PC-9 (cell line): Measurements from ENCODE around the gene NUDT15. TPM values are rescaled to one million over a fixed set of nuclear protein-coding genes. Genes with fewer than 3 reads are reported as not detected.

ENCODE experiments used
- BruUV-seq: library from RNA; stranded (reverse); fragments of 400-500 nt; replicated peaks from 2 replicates; lab custom pipeline; 2021; lab: Mats Ljungman, UMichigan
- CTCF ChIA-PET: fragments of 300-600 bp; sonication (Branson Sonifier 250); formaldehyde crosslinking; loops from one replicate; lab custom pipeline; 2022; ENCODE audit warnings: antibody characterized with exemption; lab: Charles Lee
- POLR2A ChIA-PET: fragments of 300-600 bp; sonication (Branson Sonifier 250); formaldehyde crosslinking; loops from one replicate; lab custom pipeline; 2022; ENCODE audit warnings: antibody characterized with exemption; ENCODE audit not compliant: unreplicated experiment; lab: Charles Lee
- DNase-seq, 2 experiments: peaks; one replicate each; pipeline versions ENCODE4 v3.0.0 to v3.0.0-alpha.2; 2015 to 2022; ENCODE audit warnings: mixed read lengths in 1 of 2
- H2AFZ ChIP-seq: fragments of 200-600 bp; sonication (generic); 2 replicates; pipeline ENCODE4 v1.8.1; 2017; ENCODE audit warnings: antibody characterized with exemption
- H3F3A ChIP-seq: fragments of 200-600 bp; sonication (generic); 2 replicates; pipeline ENCODE4 v1.8.1; 2017; ENCODE audit warnings: antibody characterized with exemption, mild to moderate bottlenecking, low read depth; ENCODE audit not compliant: insufficient read depth
- H3K27ac ChIP-seq: fragments of 200-600 bp; sonication (generic); 2 replicates; pipeline ENCODE4 v1.6.1; 2016; ENCODE audit warnings: mixed run types
- H3K27me3 ChIP-seq: fragments of 200-600 bp; sonication (generic); 2 replicates; pipeline ENCODE4 v1.6.1; 2016; ENCODE audit warnings: low read depth, mixed run types; ENCODE audit not compliant: insufficient read depth
- H3K36me3 ChIP-seq: fragments of 200-600 bp; sonication (generic); 2 replicates; pipeline ENCODE4 v1.6.1; 2016; ENCODE audit warnings: low read depth, mixed run types
- H3K4me1 ChIP-seq: fragments of 200-600 bp; sonication (generic); replicated peaks from 2 replicates; pipeline ENCODE4 v1.6.1; 2016; ENCODE audit warnings: mixed run types; ENCODE audit not compliant: insufficient read depth
- H3K4me2 ChIP-seq: fragments of 200-600 bp; sonication (generic); 2 replicates; pipeline ENCODE4 v1.6.1; 2017; ENCODE audit warnings: mixed run types
- H3K4me3 ChIP-seq: fragments of 200-600 bp; sonication (generic); 2 replicates; pipeline ENCODE4 v1.6.1; 2016; ENCODE audit warnings: mixed run types
- H3K79me2 ChIP-seq: fragments of 200-600 bp; sonication (generic); 2 replicates; pipeline ENCODE4 v1.6.1; 2017; ENCODE audit warnings: low read depth, mixed run types
- H3K9me2 ChIP-seq: fragments of 200-600 bp; sonication (generic); 2 replicates; pipeline ENCODE4 v1.8.1; 2017; ENCODE audit warnings: mild to moderate bottlenecking; ENCODE audit not compliant: insufficient read depth
- H3K9me3 ChIP-seq: fragments of 200-600 bp; sonication (generic); 2 replicates; pipeline ENCODE4 v1.8.1; 2016; ENCODE audit warnings: low read depth; ENCODE audit not compliant: insufficient read depth
- H4K20me1 ChIP-seq: fragments of 200-600 bp; sonication (generic); 2 replicates; pipeline ENCODE4 v1.8.1; 2017; ENCODE audit not compliant: insufficient read depth
- EZH2 ChIP-seq: fragments of 200-600 bp; sonication (generic); IDR thresholded peaks from 2 replicates; pipeline ENCODE4 v1.8.0; 2017; ENCODE audit warnings: antibody characterized with exemption, low read depth
- intact Hi-C: fragments of 100-400 bp; cut with micrococcal nuclease; formaldehyde crosslinking; loops from one replicate; pipeline ENCODE4 v1.10.0; 2022; ENCODE audit not compliant: unreplicated experiment
- total RNA-seq: library from RNA; stranded (reverse); gene quantifications from 2 replicates; pipeline ENCODE4 v1.2.3, GENCODE V29; 2021
- TF ChIP-seq, protein P1 (sequence below): fragments of 200-600 bp; sonication (generic); conservative IDR thresholded peaks from 2 replicates; pipeline ENCODE4 v1.6.1; 2017; ENCODE audit warnings: mixed run types, antibody characterized with exemption, mild to moderate bottlenecking, moderate library complexity

NUDT15 gene
- total RNA-seq, 1 experiment from 2014 or later, result 16.1 TPM

DNA sequence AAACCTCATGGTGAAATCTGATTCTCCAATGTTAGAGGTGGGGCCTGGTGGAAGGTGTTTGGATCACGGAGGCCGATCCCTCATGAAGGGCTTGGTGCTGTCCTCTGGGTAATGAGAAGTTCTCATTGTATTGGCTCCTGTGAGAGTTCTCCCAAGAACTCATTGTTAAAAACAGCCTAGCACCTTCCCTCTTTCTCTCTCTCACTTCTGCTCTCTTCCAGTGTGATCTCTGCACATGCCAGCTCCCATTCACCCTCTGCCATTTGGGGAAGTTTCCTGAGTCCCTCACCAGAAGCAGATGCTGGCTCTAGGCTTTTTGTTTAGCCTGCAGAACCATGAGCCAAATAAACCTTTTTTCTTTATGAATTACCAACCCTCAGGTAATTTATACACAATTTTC, 33.3 kb upstream of the NUDT15 start:
- TF ChIP-seq, protein P1, sequence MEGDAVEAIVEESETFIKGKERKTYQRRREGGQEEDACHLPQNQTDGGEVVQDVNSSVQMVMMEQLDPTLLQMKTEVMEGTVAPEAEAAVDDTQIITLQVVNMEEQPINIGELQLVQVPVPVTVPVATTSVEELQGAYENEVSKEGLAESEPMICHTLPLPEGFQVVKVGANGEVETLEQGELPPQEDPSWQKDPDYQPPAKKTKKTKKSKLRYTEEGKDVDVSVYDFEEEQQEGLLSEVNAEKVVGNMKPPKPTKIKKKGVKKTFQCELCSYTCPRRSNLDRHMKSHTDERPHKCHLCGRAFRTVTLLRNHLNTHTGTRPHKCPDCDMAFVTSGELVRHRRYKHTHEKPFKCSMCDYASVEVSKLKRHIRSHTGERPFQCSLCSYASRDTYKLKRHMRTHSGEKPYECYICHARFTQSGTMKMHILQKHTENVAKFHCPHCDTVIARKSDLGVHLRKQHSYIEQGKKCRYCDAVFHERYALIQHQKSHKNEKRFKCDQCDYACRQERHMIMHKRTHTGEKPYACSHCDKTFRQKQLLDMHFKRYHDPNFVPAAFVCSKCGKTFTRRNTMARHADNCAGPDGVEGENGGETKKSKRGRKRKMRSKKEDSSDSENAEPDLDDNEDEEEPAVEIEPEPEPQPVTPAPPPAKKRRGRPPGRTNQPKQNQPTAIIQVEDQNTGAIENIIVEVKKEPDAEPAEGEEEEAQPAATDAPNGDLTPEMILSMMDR, result no peak
- no peak for TF ChIP-seq EZH2
- Histone ChIP-seq H2AFZ (no peak overlapping the region), H3K9me2 (no peaks in the 10 kb centered on the region), H3K27me3 (no peaks in the 10 kb centered on the region), H3K4me3 (no peak overlapping the region), H4K20me1 (no peaks in the 10 kb centered on the region), H3K79me2 (peaks cover 19% of the 10 kb centered on the region), H3K36me3 (no peaks in the 10 kb centered on the region), H3K27ac (no peak overlapping the region), H3K4me1 (peaks cover 48% of the 10 kb centered on the region), H3F3A (peaks cover 28% of the 10 kb centered on the region), H3K9me3 (no peaks in the 10 kb centered on the region), H3K4me2 (no peak overlapping the region)
- CTCF ChIA-PET, result no interaction called here
- intact Hi-C loops, result no loop called here
- POLR2A ChIA-PET, result no interaction called here
- no TSS peak for BruUV-seq
- DNase-seq, result no peak

DNA sequence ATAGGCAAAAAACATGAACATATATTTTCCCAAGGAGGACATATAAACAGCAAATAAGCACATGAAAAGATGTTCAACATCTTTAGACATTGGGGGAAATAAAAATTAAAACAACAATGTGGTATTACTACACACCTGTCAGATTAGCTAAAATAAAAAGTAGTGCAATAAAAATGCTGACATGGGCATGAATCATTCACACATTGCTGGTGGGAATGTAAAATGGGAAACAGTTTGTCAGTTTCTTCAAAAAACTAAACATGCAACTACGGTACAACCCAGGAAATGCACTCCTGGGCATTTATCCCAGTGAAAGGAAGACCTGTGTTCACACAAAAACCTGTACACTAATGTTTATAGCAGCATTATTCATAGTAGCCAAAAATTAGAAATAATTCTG, 31.1 kb upstream of the NUDT15 start:
- H2AFZ ChIP-seq, result no peak overlapping the region
- H4K20me1 ChIP-seq, result no peaks in the 10 kb centered on the region
- no peaks in the 10 kb centered on the region for H3K9me3 ChIP-seq
- H3K9me2 ChIP-seq, result no peaks in the 10 kb centered on the region
- H3K79me2 ChIP-seq, result no peaks in the 10 kb centered on the region
- H3K4me1 ChIP-seq, result peaks cover 54% of the 10 kb centered on the region
- peaks cover 34% of the 10 kb centered on the region for H3F3A ChIP-seq
- ChIA-PET CTCF (no interaction called here), POLR2A (no interaction called here)
- no peaks in the 10 kb centered on the region for H3K36me3 ChIP-seq
- BruUV-seq, result no TSS peak
- peak overlapping the region; percentile 64 for H3K27ac ChIP-seq
- no peaks in the 10 kb centered on the region for H3K27me3 ChIP-seq
- TF ChIP-seq, protein P1, result no peak
- no peak for TF ChIP-seq EZH2
- DNase-seq, result peak in 1 of 2 experiments; percentile 35
- H3K4me3 ChIP-seq, result no peak overlapping the region
- H3K4me2 ChIP-seq, result peak overlapping the region; percentile 6; the same call in 1 of the 2 replicates
- intact Hi-C loops, result no loop called here

DNA sequence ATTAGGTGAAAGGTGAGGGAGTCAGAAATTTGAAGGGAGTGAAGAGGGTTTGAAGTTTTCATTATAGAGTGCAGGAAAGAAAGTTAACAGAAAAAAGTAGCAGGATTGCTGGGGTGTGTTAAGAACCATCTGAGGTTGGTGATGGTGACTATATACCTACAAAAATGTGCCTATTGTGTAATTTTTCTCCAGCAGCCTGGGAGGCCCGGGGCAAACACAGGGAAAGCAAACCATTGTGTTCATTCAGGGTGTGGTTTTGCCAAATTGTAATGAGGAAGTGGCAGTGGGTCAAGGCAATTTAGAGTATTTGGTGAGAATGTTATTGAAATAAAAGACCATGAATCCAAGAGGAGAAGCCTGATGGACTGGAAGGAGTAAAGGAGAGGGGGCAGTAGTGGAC, 28.2 kb upstream of the NUDT15 start:
- Histone ChIP-seq H3K27ac (peak overlapping the region; percentile 68), H3K4me2 (peak overlapping the region; percentile 59), H3K36me3 (no peaks in the 10 kb centered on the region), H4K20me1 (no peaks in the 10 kb centered on the region), H3K79me2 (no peaks in the 10 kb centered on the region), H3K4me1 (peaks cover 41% of the 10 kb centered on the region), H3K9me2 (no peaks in the 10 kb centered on the region), H3K9me3 (no peaks in the 10 kb centered on the region), H3K27me3 (no peaks in the 10 kb centered on the region), H3F3A (peaks cover 21% of the 10 kb centered on the region), H3K4me3 (peak overlapping the region; percentile 9; the same call in 1 of the 2 replicates), H2AFZ (no peak overlapping the region)
- POLR2A ChIA-PET, result no interaction called here
- BruUV-seq, result no TSS peak
- intact Hi-C loops, result loop anchor here (2.0 kb wide), 1 partner anchor 28 kb away; the partner anchor contains the start of gene NUDT15
- peak; percentile 67 to 97 for DNase-seq
- CTCF ChIA-PET, result no interaction called here
- TF ChIP-seq EZH2, result no peak
- TF ChIP-seq, protein P1, result no peak
